Activated naive CD8-positive, alpha-beta T cell treated with anti-CD3 and anti-CD28 coated beads for 36 hours (primary cell): ENCODE measurements around the gene SHB. TPM values are rescaled to one million over a fixed set of nuclear protein-coding genes. Genes with fewer than 3 reads are reported as not detected.

Experiments
- DNase-seq: peaks from one replicate; pipeline ENCODE4 v3.0.0; 2021
- H3K27ac Mint-ChIP-seq: one replicate; pipeline ENCODE4 v1.8.0; 2022; ENCODE audit warnings: mild to moderate bottlenecking, moderate library complexity, mixed read lengths
- H3K27me3 Mint-ChIP-seq: one replicate; pipeline ENCODE4 v1.8.0; 2022; ENCODE audit warnings: mild to moderate bottlenecking, mixed read lengths
- H3K36me3 Mint-ChIP-seq: one replicate; pipeline ENCODE4 v1.8.0; 2021; ENCODE audit warnings: mild to moderate bottlenecking, mixed read lengths
- H3K4me1 Mint-ChIP-seq: one replicate; pipeline ENCODE4 v1.8.0; 2021; ENCODE audit warnings: mixed read lengths
- H3K4me3 Mint-ChIP-seq: one replicate; pipeline ENCODE4 v1.8.0; 2022; ENCODE audit warnings: mild to moderate bottlenecking, moderate library complexity, mixed read lengths
- H3K9me3 Mint-ChIP-seq: one replicate; pipeline ENCODE4 v1.8.0; 2022; ENCODE audit warnings: mixed read lengths
- total RNA-seq, 2 experiments: library from RNA; stranded (reverse); gene quantifications; one replicate each; pipeline ENCODE4 v1.2.3, GENCODE V29; 2021

Gene SHB
- total RNA-seq, 2 experiments from 2014 or later = 1.2 to 1.8 TPM

DNA sequence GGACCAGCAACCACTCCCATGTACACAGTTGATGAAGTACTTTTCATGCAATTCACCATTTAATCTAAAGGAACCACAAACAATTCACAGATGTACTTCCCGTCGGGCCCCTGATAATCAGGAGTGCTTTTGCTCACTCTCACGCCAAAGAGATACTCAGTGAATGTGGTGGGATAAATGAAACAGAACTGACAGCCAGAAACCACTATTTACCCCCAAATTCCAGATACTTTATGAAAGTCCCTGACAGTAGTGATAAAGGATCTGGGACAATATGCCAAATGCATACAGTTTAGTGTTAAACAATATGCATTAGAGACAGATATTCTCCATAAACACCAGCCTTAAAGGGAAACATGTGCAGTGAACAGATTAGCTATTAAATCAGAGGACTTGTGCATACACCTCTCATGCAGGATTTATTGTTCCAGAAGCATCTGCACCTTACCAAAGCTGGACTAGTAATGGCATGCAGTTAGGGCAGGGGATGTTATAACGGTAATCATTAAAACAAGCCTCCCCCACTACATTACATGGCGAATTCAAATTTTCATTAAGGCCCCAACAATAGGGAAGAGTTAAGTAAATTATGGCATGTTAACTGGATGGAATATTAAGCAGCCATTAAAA is 91.1 kb downstream of the SHB start:
- no peak overlapping the region for H3K4me3 Mint-ChIP-seq
- no peaks in the 10 kb centered on the region for H3K9me3 Mint-ChIP-seq
- DNase-seq = no peak
- no peaks in the 10 kb centered on the region for H3K36me3 Mint-ChIP-seq
- no peaks in the 10 kb centered on the region for H3K4me1 Mint-ChIP-seq
- no peak overlapping the region for H3K27ac Mint-ChIP-seq
- H3K27me3 Mint-ChIP-seq = no peaks in the 10 kb centered on the region

DNA sequence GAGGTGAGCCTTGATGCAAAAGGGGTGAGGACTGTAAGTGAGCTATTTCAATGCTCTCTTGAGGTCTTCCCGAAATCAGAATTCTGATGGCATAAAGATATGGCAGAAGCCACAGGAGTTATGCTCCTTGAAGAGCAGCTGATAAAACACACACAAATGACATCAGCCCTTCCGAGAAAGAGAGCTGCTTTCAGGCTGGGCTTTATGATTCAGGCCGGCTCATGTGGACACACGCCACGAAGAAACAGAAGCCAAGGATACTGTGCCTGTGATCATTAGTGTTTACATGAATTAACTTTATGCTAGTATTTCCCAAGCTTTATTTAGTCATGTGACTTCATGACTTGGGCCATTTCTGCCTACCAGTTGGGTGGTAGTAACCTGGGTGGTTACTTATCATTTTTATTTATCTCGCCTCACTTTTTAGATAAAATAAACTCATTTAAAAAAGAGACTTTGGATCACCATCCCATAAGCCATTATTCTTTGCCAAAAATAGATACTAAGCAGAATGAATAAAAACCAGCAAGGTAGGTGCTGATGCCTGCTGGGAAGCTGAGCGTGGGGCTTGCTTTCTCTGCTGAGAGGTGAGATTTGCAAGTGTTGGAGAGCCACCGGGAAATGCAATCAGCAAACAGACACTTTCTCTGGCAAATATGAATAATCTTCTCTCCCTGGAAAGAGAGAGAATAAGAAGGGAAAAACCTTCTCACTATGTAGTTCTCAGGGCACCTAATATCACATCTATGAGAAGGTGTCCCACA is 92.1 kb downstream of the SHB start:
- Mint-ChIP-seq H3K36me3 (no peaks in the 10 kb centered on the region), H3K4me3 (no peak overlapping the region), H3K27me3 (no peaks in the 10 kb centered on the region), H3K27ac (no peak overlapping the region), H3K4me1 (no peaks in the 10 kb centered on the region), H3K9me3 (no peaks in the 10 kb centered on the region)
- DNase-seq = no peak

- Mint-ChIP-seq H3K36me3 (no peaks in the 10 kb centered on the region), H3K27me3 (no peaks in the 10 kb centered on the region), H3K9me3 (no peaks in the 10 kb centered on the region), H3K4me1 (no peaks in the 10 kb centered on the region), H3K4me3 (no peak overlapping the region), H3K27ac (no peak overlapping the region)
- no peak for DNase-seq
These were observed 93.4 kb downstream of the SHB start for GRCh38 chr9:37975639-37976038.

- Mint-ChIP-seq H3K4me3 (no peak overlapping the region), H3K36me3 (no peaks in the 10 kb centered on the region), H3K9me3 (no peaks in the 10 kb centered on the region), H3K27ac (no peak overlapping the region), H3K27me3 (no peaks in the 10 kb centered on the region), H3K4me1 (no peaks in the 10 kb centered on the region)
- DNase-seq = no peak
These were observed 94.4 kb downstream of the SHB start for GRCh38 chr9:37974506-37975173.

DNA sequence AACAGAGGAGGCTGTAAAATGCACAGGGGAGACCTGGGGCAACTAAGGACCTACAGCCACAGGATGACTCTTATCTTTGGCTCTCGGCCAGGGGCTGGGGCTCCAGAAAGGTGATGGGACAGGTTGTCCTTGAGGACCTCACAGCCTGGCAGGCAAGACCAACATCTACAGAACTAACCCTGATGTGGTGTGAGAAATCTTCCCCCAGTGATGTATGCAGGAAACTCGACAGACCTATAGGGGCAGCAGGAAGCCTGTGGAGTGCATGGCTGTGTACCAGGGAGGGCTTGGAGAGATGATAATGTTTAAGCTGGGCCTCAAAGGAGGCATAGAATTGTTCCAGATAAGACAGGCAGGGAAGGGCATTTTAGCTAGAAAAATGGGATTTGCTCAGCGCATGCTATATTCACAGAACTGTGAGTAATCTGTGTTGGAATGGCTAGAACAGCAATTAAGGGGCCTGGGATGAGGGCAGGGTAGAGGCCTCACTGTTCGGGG is 96.6 kb downstream of the SHB start:
- no peaks in the 10 kb centered on the region for H3K4me1 Mint-ChIP-seq
- H3K27ac Mint-ChIP-seq = no peak overlapping the region
- DNase-seq = no peak
- H3K4me3 Mint-ChIP-seq = no peak overlapping the region
- no peaks in the 10 kb centered on the region for H3K27me3 Mint-ChIP-seq
- H3K36me3 Mint-ChIP-seq = no peaks in the 10 kb centered on the region
- no peaks in the 10 kb centered on the region for H3K9me3 Mint-ChIP-seq

DNA sequence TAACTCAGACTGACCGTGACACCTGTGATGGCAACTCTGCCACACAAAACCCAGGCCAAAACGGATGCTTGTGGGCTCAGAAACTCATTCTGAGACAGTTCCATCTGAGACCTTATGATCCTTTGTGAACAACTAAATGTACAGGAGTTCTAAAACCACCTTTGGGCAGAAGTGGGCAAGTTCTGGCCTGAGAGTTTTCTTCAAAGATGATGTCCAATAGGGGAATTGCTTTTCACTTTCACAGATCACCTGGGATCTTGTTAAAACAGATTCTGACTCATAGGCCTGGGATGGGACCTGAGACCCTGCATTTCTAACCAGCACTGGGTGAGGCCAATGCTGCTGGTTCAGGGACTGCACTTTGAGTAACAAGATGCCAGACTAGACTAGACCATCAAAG is 97.3 kb downstream of the SHB start:
- no peak for DNase-seq
- Mint-ChIP-seq H3K27ac (no peak overlapping the region), H3K4me3 (no peak overlapping the region), H3K9me3 (no peaks in the 10 kb centered on the region), H3K36me3 (no peaks in the 10 kb centered on the region), H3K4me1 (peaks cover under 1% of the 10 kb centered on the region), H3K27me3 (no peaks in the 10 kb centered on the region)

DNA sequence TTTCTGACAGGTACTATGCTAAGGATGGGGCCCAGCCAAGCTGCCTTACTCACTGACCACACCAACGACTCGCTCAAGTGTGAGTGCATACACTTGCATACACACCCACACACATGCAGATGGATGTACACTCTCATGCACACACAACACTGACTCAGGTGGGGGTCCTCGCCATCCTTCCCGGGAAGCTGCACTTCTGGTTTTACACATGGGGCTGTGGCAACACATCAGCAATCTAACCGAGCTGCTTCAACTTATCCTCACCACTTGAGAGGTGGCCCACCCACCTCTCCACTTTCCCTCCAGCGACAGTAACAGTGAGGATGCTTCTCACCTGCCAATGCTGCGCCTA is 97.9 kb downstream of the SHB start:
- H3K36me3 Mint-ChIP-seq = no peaks in the 10 kb centered on the region

GRCh38 chr9:37970301-37971107 is 98.5 kb downstream of the SHB start:
- H3K9me3 Mint-ChIP-seq = no peaks in the 10 kb centered on the region
- no peak overlapping the region for H3K27ac Mint-ChIP-seq
- DNase-seq = no peak
- no peak overlapping the region for H3K4me3 Mint-ChIP-seq
- no peaks in the 10 kb centered on the region for H3K36me3 Mint-ChIP-seq
- no peaks in the 10 kb centered on the region for H3K27me3 Mint-ChIP-seq
- H3K4me1 Mint-ChIP-seq = peaks cover 8% of the 10 kb centered on the region

More for the DNA sequence above, 97.9 kb downstream of the SHB start:
- Mint-ChIP-seq H3K4me3 (no peak overlapping the region), H3K27ac (no peak overlapping the region), H3K4me1 (peaks cover 5% of the 10 kb centered on the region), H3K27me3 (no peaks in the 10 kb centered on the region), H3K9me3 (no peaks in the 10 kb centered on the region)
- no peak for DNase-seq

- Mint-ChIP-seq H3K4me1 (peaks cover 10% of the 10 kb centered on the region), H3K4me3 (no peak overlapping the region), H3K9me3 (no peaks in the 10 kb centered on the region), H3K36me3 (no peaks in the 10 kb centered on the region), H3K27me3 (no peaks in the 10 kb centered on the region), H3K27ac (no peak overlapping the region)
- DNase-seq = no peak
These were observed 99.3 kb downstream of the SHB start for GRCh38 chr9:37969558-37970300.

DNA sequence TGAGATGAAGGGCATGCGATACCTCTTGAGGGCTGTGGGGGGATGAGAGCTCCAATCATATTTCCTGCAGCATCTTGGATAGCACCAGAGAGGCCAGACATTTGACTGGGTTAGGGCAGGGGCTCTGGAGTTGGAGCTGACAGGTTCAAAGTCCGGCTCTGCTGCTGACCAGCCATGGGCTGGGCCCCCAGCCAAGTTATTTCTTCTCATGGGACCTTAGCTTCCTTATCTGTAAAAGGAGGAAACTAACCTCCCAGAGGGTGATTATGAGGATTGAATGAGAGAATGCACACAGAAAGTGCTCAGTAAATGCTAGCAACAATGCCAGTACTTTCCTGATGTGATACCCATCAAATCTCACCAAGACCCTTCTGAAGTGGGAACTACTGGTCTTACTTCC is 99.9 kb downstream of the SHB start:
- Mint-ChIP-seq H3K27ac (no peak overlapping the region), H3K9me3 (no peaks in the 10 kb centered on the region), H3K4me1 (peaks cover 16% of the 10 kb centered on the region), H3K36me3 (no peaks in the 10 kb centered on the region), H3K27me3 (no peaks in the 10 kb centered on the region), H3K4me3 (no peak overlapping the region)
- no peak for DNase-seq

- no peaks in the 10 kb centered on the region for H3K9me3 Mint-ChIP-seq
- no peaks in the 10 kb centered on the region for H3K36me3 Mint-ChIP-seq
- no peak for DNase-seq
- H3K4me3 Mint-ChIP-seq = no peak overlapping the region
- no peaks in the 10 kb centered on the region for H3K27me3 Mint-ChIP-seq
- H3K4me1 Mint-ChIP-seq = peaks cover 19% of the 10 kb centered on the region
- no peak overlapping the region for H3K27ac Mint-ChIP-seq
These were observed 100.8 kb downstream of the SHB start for GRCh38 chr9:37968228-37968701.

- DNase-seq = no peak
- Mint-ChIP-seq H3K4me3 (no peak overlapping the region), H3K27me3 (no peaks in the 10 kb centered on the region), H3K4me1 (peaks cover 19% of the 10 kb centered on the region), H3K36me3 (no peaks in the 10 kb centered on the region), H3K9me3 (no peaks in the 10 kb centered on the region), H3K27ac (no peak overlapping the region)
These were observed 101.3 kb downstream of the SHB start for GRCh38 chr9:37967761-37968080.

GRCh38 chr9:37967014-37967760 is 101.8 kb downstream of the SHB start:
- Mint-ChIP-seq H3K27ac (no peak overlapping the region), H3K4me1 (peaks cover 19% of the 10 kb centered on the region), H3K9me3 (no peaks in the 10 kb centered on the region), H3K4me3 (no peak overlapping the region), H3K27me3 (no peaks in the 10 kb centered on the region), H3K36me3 (no peaks in the 10 kb centered on the region)
- no peak for DNase-seq
